CD4-positive, alpha-beta T cell treated with Interleukin-15 for 4 hours (primary cell): Measurements from ENCODE around the gene ZNF786.
"Not testable (repeated sequence)": the region's sequence is repeated elsewhere in the genome, so short reads cannot be mapped to it uniquely, and the experiment has no call there.

Source experiments
- DNase-seq: peaks from one replicate; pipeline ENCODE4 v3.0.0-alpha.2; 2020; ENCODE audit warnings: low spot score

The ZNF786 gene

DNA sequence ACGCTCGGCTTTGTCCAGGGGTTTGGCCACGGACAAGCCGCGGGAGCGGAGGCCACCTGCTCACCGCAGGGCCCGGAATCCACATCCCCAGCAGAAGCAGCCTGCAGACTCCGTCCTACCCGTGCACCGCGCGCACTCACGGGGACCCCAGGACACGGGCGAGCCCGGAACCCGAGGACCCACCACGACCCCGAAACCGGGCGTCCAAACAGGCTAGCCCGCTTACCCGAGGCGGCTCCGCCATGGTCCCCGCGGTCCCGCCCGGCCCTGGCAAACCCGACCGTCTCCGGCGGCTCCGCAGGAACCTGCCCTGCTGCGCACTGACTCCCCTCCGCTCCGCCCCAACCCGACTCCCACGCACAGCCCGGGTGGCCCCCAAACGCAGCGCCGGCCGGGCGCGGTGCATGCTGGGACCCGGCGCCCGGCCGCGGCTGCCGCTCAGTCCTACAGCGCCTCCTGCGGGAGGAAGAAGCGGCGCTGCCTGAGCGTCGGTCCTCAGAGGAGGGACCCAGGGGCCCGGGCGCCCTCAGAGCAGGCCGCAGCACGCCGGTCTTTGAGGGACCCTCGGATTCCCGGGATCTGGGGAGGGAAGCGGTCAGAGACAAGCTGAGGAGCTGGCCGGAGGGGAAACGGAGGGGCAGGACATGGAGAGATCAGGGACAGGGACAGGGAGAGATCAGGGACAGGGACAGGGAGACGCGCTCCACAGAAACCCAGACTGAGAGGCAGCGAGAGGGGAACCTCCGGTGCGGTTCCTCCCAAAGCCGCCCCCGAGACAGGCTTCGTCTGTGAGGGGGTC is at the start of gene ZNF786:
Gene ZNF786, minus strand, starts transcription at position 322 of the 799 bp plus-strand sequence. Its CDS starts 78 bp downstream, at position 244.
- DNase-seq, result peak; percentile 92

- DNase-seq, result no peak
Observed at GRCh38 chr7:149136118-149136517, 45.6 kb upstream of the ZNF786 start.

GRCh38 chr7:149133028-149133710 is 42.7 kb upstream of the ZNF786 start:
- DNase-seq, result no peak

- DNase-seq, result no peak
Observed at GRCh38 chr7:149130572-149131198, 40.2 kb upstream of the ZNF786 start.

DNA sequence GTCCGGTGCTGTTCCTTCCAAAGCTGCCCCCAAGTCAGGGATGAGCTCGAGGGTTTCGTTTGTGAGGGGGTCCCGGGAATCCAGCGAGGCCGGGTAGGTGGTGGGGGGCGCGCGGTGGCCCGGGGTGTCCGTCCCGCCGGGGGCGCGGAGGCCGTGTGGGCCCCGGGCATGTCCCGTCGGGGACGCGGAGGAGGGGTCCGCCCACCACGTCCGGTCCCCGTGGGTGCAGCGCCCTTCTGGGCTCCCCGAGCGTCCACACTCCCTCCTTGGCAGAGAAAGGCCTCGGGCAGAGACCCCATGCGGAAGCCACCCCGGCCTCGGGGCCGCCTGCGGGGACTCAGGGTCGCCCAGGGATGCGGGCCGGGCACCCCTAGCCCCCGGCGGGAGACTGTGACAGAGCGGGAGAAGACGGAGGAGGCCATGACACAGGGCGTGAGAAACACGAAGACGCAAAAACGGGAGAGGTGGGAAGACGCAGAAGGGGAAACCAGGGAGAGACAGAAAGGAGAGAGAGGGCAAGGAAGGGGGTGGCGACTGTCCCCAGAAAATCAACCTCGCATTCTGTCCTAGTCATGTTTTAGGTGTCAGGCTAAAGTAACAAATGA is 36.2 kb upstream of the ZNF786 start:
- peak; percentile 47 for DNase-seq

GRCh38 chr7:149125863-149126661 is 35.5 kb upstream of the ZNF786 start, which contains the start of gene ZNF425:
Gene ZNF425 (minus strand): TSS chr7:149126324. CDS start chr7:149126213, 111 bp downstream.
- DNase-seq, result peak; percentile 93

- DNase-seq, result no peak
Observed at GRCh38 chr7:149125189-149125862, 34.8 kb upstream of the ZNF786 start.

DNA sequence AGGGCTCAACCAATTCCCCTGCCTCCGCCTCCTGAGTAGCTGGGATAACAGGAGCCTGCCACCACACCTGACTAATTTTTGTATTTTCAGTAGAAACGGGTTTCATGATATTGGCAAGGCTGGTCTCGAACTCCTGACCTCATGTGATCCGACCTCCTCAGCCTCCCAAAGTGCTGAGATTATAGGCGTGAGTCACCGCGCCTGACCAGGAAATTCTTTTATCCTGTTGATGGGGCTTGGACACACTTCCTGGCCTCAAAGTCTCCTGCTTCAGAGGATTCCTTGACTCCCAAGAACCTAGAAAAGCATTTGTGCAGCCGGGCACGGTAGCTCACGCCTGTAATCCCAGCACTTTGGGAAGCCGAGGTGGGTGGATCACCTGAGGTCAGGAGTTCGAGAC is 19.5 kb upstream of the ZNF786 start:
- DNase-seq, result no peak

GRCh38 chr7:149104749-149105148 is 14.2 kb upstream of the ZNF786 start:
- no peak for DNase-seq

DNA sequence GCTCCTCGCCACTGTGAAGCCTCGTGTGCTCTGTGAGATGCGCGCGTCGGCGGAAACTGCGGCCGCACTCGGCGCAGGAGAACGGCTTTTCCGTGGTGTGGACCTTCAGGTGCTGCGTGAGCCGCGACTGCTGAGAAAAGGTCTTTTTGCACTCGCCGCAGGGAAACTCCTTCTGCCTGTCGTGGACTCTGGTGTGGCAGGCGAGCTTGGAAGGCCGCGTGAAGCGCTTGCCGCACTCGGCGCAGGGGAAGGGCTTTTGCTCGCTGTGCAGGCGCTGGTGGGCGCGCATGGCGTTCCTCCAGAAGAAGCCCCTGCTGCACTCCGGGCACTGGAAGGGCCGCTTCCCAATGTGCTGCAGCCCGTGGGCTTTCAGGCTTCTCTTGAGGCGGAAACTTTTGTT is 13.7 kb upstream of the ZNF786 start:
- no peak for DNase-seq

- DNase-seq, result no peak
Observed at GRCh38 chr7:149103424-149103823, 12.9 kb upstream of the ZNF786 start.

GRCh38 chr7:149102666-149103065 is 12.1 kb upstream of the ZNF786 start:
- DNase-seq, result no peak

GRCh38 chr7:149100821-149101220 is 10.3 kb upstream of the ZNF786 start:
- no peak for DNase-seq

DNA sequence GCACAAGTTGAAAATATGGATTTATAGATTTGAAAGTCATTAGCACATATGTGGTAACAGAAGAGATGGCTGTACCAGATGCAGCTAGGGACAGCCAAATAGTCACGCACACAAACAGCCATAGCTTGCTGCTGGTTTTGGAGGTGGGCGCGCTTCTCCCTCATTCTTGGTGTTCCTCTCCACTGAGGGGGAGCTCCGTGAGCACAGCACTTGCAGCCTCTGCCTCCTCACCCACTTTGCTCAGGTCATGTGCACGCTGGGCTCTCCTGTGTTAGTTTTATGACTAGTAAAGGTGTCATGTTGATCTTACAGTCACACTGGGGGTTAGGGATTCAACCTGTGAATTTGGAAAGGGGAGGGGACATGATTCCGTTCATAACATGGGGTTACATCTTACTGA is 8.5 kb upstream of the ZNF786 start:
- no peak for DNase-seq

- no peak for DNase-seq
Observed at GRCh38 chr7:149097088-149097487, 6.6 kb upstream of the ZNF786 start.

DNA sequence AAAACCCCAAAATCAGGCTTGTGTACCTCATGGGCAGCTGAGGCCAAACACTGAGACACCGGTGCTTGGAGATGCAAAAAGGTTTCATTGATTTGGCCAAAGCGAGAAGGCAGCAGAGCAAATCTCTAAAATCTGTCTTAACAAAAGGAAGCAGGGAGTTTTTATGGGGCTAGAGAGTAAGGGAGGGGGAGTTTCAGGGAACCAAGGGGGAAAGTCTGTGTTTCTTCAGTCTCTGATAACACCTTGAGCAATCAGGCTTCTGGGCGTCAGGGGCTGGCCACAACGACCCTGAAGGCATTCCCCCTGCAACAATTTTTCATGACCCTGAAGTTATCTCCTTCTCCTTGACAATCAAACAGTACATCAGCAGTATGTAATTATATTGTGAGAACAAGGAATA is 2.7 kb upstream of the ZNF786 start:
- DNase-seq, result no peak

GRCh38 chr7:149092244-149092643 is 1.7 kb upstream of the ZNF786 start:
- DNase-seq, result not testable (repeated sequence)

GRCh38 chr7:149087376-149087775 is 3.1 kb downstream of the ZNF786 start:
- DNase-seq, result no peak

GRCh38 chr7:149085866-149086265 is 4.7 kb downstream of the ZNF786 start:
- DNase-seq, result no peak

DNA sequence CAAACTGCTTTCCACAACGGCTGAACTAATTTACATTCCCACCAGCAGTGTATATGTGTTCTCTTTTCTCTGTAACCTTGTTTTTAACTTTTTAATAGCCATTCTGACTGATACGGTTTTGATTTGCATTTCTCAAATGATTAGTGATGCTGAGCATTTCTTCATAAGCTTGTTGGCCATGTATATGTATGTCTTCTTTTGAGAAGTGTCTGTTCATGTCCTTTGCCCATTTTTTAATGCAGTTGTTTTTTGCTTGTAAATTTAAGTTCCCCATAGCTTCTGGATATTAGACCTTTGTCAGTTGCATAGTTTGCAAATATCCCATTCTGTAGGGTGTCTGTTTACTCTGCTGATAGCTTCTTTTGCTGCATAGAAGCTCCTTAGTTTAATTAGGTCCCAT is 6.1 kb downstream of the ZNF786 start:
- DNase-seq, result no peak

- DNase-seq, result no peak
Observed at GRCh38 chr7:149081914-149082313, 8.6 kb downstream of the ZNF786 start.
